Fibroblast of mammary gland (primary cell): ENCODE data around the gene PPDPF.
"Not testable (repeated sequence)": the region's sequence is repeated elsewhere in the genome, so short reads cannot be mapped to it uniquely, and the experiment has no call there.

Experiments used
- DNase-seq: peaks from one replicate; pipeline ENCODE4 v3.0.0-alpha.2; 2010; ENCODE audit warnings: low read depth
- H3K4me3 ChIP-seq: 2 replicates; pipeline ENCODE4 v1.5.1; 2011; ENCODE audit warnings: low read depth, mild to moderate bottlenecking, low read length, moderate library complexity; ENCODE audit not compliant: control insufficient read depth
- TF ChIP-seq, protein P1 (sequence below): conservative IDR thresholded peaks from 2 replicates; pipeline ENCODE4 v1.5.1; 2011; ENCODE audit warnings: low read depth, low read length, inconsistent platforms; ENCODE audit not compliant: control insufficient read depth, insufficient read depth

Gene PPDPF

DNA sequence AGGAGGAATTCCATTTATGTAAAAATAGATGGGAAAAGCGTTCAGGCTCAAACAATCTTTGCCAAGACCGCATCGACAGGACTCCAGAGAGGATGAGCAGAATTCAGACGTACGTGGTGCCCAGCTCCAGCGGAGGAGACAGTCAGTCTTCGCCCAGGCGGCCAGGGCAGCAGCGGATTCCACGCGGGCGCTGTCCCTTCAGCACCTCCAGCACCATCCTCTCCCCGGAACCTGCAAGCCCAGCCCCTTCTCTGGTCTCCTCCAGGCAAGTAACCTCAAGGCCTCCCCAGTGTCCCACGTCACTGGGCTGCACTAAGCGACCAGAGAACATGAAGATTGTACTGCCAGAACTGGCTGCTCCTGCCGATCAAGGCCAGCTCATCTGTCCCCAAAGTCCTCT lies 45.4 kb upstream of the PPDPF start:
- DNase-seq, result peak; percentile 13
- TF ChIP-seq, protein P1, sequence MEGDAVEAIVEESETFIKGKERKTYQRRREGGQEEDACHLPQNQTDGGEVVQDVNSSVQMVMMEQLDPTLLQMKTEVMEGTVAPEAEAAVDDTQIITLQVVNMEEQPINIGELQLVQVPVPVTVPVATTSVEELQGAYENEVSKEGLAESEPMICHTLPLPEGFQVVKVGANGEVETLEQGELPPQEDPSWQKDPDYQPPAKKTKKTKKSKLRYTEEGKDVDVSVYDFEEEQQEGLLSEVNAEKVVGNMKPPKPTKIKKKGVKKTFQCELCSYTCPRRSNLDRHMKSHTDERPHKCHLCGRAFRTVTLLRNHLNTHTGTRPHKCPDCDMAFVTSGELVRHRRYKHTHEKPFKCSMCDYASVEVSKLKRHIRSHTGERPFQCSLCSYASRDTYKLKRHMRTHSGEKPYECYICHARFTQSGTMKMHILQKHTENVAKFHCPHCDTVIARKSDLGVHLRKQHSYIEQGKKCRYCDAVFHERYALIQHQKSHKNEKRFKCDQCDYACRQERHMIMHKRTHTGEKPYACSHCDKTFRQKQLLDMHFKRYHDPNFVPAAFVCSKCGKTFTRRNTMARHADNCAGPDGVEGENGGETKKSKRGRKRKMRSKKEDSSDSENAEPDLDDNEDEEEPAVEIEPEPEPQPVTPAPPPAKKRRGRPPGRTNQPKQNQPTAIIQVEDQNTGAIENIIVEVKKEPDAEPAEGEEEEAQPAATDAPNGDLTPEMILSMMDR, result no peak

GRCh38 chr20:63477061-63477616 lies 43.4 kb upstream of the PPDPF start:
- no peak for DNase-seq
- no peak overlapping the region for H3K4me3 ChIP-seq
- TF ChIP-seq, protein P1, result no peak

More for the DNA sequence above, 45.4 kb upstream of the PPDPF start:
- no peak overlapping the region for H3K4me3 ChIP-seq

- H3K4me3 ChIP-seq, result no peak overlapping the region
- DNase-seq, result no peak
- TF ChIP-seq, protein P1, result no peak
Measured at GRCh38 chr20:63477944-63478343, 42.6 kb upstream of the PPDPF start.

- no peak overlapping the region for H3K4me3 ChIP-seq
- TF ChIP-seq, protein P1, result no peak
- no peak for DNase-seq
Measured at GRCh38 chr20:63478346-63479302, 41.9 kb upstream of the PPDPF start.

DNA sequence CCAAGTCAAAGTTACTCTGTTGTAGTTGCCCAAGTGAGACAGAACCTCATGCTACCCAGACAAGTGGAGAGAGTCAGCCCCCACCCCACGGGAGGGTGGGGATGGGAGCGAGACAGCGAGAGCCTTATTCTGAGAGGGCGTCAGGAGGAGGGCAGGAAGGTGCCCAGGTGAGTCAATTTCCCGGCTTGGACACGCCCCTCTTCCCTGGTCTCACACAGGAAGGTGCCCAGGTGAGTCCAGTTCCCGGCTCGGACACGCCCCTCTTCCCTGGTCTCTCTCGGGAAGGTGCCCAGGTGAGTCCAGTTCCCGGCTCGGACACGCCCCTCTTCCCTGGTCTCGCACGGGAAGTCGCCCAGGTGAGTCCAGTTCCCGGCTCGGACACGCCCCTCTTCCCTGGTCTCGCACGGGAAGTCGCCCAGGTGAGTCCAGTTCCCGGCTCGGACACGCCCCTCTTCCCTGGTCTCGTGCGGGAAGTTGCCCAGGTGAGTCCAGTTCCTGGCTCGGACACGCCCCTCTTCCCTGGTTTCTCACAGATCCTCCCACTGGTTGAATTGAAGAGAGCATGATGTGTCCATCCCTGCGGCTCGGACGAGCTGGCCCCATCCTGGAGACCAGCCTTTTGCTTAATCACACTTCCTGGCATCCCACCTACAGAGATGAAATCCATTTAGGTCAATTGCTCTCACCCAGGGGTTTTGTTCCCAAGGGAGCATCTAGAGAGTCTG lies 40.7 kb upstream of the PPDPF start:
- H3K4me3 ChIP-seq, DNase-seq: not testable (repeated sequence)

GRCh38 chr20:63481503-63481902 lies 39.1 kb upstream of the PPDPF start:
- no peak for DNase-seq
- TF ChIP-seq, protein P1, result no peak
- H3K4me3 ChIP-seq, result no peak overlapping the region
